Stimulated activated CD8-positive, alpha-beta memory T cell treated with anti-CD3 and anti-CD28 coated beads, Interleukin-4, amount 100 ng/mL, for 1 hour (primary cell): Measurements from ENCODE around the gene FAM168A.

Source experiments
- DNase-seq, 2 donors: peaks; one replicate each; pipeline ENCODE4 v3.0.0-alpha.2; 2020; ENCODE audit warnings: low read depth in 2 of 2, low spot score in 1 of 2

The FAM168A gene

DNA sequence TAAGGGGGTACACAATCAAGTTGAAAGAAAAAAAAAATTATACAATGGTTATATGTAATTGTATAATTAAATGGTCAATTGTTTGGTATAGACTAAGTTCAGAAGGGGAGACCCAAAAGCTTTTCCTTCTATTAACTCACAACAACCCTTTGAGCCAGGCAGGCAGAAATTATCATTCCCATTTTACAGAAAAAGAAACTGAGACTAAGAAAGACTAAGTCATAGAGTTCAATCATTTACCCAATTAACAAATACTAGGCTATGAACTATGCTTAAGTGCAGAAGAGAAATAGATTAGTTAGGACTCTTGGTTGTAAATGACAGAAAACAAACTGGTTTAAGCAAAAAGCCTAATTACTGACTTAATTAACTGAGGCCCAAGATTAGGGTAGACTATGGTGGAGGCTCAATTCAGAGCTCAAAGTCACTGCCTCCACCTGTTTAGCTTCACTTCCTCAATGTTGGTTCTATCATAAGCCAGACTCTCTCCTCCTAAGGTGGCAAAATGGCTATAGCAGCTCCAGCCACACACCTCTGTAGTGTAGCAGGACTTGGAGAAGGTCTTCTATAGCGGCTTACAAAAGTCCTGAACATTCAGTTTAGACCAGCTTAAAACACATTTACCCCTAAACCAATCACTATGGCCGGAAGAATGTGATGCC is 34.2 kb downstream of the FAM168A start:
- DNase-seq = no peak

- no peak for DNase-seq
Measured at GRCh38 chr11:73559743-73560142, 38.2 kb downstream of the FAM168A start.

GRCh38 chr11:73556966-73557365 is 40.9 kb downstream of the FAM168A start:
- DNase-seq = no peak

GRCh38 chr11:73555615-73556014 is 42.3 kb downstream of the FAM168A start:
- DNase-seq = no peak

- DNase-seq = no peak
Measured at GRCh38 chr11:73554671-73555320, 43.1 kb downstream of the FAM168A start.

DNA sequence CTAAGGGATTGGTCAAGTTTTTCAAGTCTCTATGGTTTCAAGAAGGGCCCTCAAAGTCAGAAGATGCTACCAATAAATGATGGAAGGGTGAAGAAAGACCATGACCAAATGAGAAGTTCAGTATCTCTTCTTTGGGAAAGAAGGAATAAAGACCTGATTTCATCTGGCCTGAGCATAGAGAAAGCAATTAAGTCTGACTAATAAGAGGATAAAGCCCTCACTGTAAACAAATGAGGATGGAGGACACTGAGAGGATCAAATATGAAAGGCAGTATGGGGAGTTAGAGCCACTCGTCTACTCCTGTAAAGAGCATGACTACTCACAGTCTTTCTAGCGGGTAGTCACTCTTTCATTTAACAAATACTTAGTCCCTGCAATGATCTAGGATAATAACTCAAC is 44.6 kb downstream of the FAM168A start:
- DNase-seq = no peak

DNA sequence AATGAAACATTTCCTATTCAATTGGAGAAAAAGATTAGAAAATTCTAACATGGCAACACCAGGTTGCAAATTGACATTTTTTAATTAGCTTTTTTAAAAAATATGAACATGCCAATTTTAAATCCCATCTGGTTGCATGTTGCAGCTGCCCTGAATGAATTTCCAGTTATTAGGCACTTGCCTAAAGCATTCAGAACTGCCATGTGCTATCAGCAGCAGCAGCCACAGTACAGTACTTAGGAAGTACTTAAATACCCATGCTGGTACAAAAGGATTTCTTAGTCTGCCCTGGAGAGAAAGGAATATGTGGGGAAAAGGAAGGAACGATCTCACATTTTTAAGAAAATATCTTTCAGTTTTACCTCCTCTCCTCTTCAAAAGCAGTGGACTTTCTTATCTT is 46.2 kb downstream of the FAM168A start:
- DNase-seq = no peak

DNA sequence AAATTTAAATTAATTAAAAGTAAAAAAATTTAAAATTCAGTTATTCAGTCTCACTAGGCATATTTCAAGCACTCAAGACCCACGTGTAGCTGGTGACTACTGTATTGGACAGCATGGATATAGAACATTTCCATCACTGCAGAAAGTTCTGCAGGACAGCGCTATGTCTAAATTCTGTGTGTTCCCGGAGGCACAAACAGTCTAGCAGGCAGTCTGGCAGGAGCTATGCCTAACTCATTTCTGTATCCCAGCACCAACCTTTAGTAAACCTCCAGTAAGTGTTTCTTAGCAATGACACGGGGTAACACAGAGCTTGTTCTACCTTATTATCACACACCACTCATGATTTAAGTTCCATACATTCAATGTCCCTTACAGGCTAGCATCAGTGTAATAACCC is 48.5 kb downstream of the FAM168A start:
- no peak for DNase-seq

GRCh38 chr11:73547706-73548595 is 50.0 kb downstream of the FAM168A start:
- no peak for DNase-seq

- DNase-seq = no peak
Measured at GRCh38 chr11:73542175-73542574, 55.7 kb downstream of the FAM168A start.

DNA sequence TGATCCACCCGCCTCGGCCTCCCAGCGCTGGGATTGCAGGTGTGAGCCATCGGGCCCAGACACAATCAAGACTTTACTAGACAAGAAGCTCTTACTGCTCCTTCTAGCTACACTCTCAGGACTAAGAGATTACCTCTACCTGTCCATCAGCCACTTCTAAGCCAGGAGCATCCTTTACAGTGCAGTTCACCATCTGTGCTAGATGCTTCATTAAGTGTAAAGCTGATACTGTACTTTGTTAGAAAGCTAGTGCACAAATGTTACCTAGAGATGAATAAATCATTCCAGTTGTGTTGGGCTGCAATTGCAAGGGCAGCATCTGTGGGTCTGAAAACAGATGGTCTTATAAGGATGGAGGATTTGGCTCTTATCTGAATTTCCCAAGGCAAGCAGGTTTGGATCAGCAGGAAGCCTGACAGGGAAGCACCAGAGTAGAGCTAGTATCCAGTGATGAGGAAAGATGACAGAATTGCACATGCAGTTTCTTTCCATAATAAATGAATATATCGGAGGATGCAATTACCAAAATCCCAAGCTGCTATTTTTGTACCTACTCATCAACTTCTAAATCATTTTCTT is 58.3 kb downstream of the FAM168A start:
- no peak for DNase-seq

GRCh38 chr11:73538381-73538872 is 59.5 kb downstream of the FAM168A start:
- no peak for DNase-seq

- no peak for DNase-seq
Measured at GRCh38 chr11:73537969-73538368, 59.9 kb downstream of the FAM168A start.

DNA sequence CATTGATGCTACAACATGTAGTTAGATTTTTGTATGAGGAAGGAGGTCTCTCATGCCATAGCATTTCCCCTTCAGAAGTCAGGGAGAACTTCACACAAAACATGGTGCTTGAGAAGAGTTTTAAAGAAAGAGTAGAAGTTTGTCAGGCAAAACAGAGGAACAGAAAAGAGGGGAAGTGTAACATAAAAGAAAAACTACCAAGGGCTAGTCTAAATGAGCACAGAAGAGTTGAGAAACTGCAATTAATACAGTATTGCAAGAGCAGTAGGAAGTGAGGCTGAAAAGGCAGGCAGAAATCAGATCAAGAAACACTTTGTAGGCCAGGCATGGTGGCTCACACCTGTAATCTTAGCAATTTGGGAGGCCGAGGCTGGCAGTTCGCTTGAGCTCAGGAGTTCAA is 61.0 kb downstream of the FAM168A start:
- no peak for DNase-seq

GRCh38 chr11:73532310-73532709 is 65.6 kb downstream of the FAM168A start:
- DNase-seq = no peak

- DNase-seq = no peak
Measured at GRCh38 chr11:73531386-73531785, 66.5 kb downstream of the FAM168A start.

- no peak for DNase-seq
Measured at GRCh38 chr11:73530109-73530508, 67.8 kb downstream of the FAM168A start.

DNA sequence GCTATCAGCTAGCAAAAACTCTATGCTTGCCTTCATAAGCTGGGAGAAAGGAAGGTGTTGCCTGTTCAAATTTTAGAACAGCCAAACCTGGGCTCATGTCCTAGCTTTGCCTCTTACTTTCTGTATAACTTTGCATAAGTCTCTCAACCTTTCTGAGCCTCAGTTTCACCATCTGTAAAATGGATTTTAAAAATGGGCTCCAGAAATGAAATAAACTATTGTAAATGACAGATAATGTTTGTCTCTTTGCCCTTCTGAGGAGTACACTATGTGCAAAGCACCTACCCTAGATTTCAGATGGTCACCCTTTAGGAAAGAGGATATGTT is 68.7 kb downstream of the FAM168A start:
- no peak for DNase-seq

DNA sequence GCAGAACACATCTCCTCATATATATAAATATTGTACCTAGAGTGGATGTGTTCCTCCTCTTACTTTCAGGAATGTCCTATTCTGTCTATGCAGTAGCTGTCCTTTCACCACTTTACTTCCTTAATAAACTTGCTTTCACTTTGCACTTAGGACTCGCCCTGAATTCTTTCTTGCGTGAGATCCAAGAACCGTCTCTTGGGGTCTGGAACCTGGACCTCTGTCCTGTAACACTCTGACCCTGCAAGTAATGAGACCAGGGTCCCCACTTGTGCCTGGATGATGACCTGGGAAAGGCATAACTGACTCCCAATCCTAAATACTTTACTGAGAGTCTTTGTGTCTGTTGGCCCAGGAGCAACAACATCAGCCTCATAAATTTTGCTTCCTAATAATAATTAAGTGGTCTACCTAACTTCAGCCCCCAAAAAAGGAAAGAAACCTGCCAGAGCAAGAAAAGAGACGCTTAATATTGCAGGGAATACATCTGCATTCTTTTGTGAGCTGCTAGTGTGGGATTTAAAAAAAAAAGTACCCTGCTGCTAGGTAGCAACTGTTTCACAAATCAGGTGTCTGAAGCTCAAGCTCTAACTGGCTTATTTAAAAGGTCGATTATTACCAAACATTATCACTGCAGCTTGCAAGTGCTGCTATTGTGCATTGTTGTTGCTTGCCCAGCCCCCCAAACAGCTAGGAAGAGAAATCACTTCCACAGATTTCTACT is 69.3 kb downstream of the FAM168A start:
- DNase-seq = no peak

DNA sequence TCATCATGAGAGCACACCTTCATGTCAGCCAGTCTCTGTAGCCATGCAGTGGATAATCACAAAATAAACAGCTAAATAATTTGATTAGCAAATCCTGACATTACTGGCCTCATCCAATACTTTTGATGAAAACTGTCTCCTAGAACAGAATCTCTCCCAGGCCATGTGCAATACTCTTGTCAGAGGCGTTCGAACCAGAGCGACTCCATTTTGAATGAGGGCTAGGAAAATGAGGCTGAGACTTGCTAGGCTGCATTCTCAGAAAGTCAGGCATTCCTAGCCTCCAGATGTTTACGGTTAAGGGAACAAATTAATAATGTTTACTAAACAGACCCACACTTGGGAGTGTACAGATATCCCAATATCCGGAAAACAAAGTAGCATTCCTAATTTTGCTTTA is 69.9 kb downstream of the FAM168A start:
- DNase-seq = no peak

GRCh38 chr11:73525611-73526010 is 72.3 kb downstream of the FAM168A start:
- no peak for DNase-seq
